ENCODE measurements around the gene ZNF341. TPM values are rescaled to one million over a fixed set of nuclear protein-coding genes. Genes with fewer than 3 reads are reported as not detected.

ZNF341 gene
- total RNA-seq, 2 experiments from 2014 or later, result 2.1 to 2.7 TPM

DNA sequence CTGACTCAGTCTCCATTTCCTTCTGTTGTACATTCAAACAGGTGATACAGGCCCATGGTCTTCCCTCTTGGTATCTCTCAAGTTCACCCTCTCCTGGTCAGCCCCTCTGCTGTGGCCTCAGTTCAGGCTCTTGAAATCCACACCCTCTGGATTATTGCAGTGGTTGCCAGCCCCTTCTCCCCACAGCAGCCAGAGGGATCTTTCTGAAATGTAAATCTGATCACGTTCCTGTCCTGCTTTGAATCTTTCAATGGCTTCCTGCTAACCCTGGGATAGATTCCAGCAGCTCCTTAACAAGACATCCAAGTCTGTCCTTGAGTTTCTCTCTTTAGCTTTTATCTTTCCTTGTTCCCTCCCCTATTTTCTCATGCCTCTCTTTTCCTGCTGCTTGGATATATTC, 101.5 kb downstream of the ZNF341 start:
- no peak for TF ChIP-seq CTCF (IDR thresholded peaks at IDR 0.05)
- CTCF ChIA-PET, result no interaction called here

GRCh38 chr20:33835615-33836172, 103.9 kb downstream of the ZNF341 start:
- Histone ChIP-seq H3K9me3 (ENCODE audit: control insufficient read depth in 1 of 2, insufficient read depth in 1 of 2, low read length in 2 of 2) (no peaks in the 10 kb centered on the region), H3K4me3 (ENCODE audit: low read length) (no peak overlapping the region), H3K27ac (ENCODE audit: low read depth in 1 of 2, low read length in 2 of 2) (no peak overlapping the region), H3K4me1 (ENCODE audit: insufficient read depth, low read length) (peaks cover 41% of the 10 kb centered on the region), H3K27me3 (ENCODE audit: control insufficient read depth in 1 of 2, insufficient read depth in 2 of 2, low read length in 2 of 2) (no peaks in the 10 kb centered on the region), H3K36me3 (ENCODE audit: insufficient read depth, low read length) (peaks cover 13% of the 10 kb centered on the region)
- Mint-ChIP-seq H3K27me3 (no peaks in the 10 kb centered on the region), H3K4me1 (ENCODE audit: low read depth) (peaks cover 69% of the 10 kb centered on the region), H3K27ac (no peak overlapping the region), H3K36me3 (ENCODE audit: low read depth) (peaks cover 45% of the 10 kb centered on the region), H3K9me3 (no peaks in the 10 kb centered on the region), H3K4me3 (no peak overlapping the region)
- CTCF ChIA-PET, result no interaction called here
- DNase-seq (no peak), ATAC-seq (ENCODE audit: poor library complexity) (no peak)
- intact Hi-C loops (cut with DNase I, micrococcal nuclease), result loop anchor here in 1 of 2 experiments (5.0 kb wide), 1 partner anchor 82 kb away; no protein-coding TSS in a partner anchor
- TF ChIP-seq CTCF (IDR thresholded peaks at IDR 0.05), result no peak
- POLR2A ChIA-PET, result interaction anchor here (1.0 kb wide), 1 partner anchor 18 kb away, joined by 3 read pairs; no protein-coding TSS in a partner anchor

More for the DNA sequence above, 101.5 kb downstream of the ZNF341 start:
- H3K27ac Mint-ChIP-seq, result no peak overlapping the region
- H3K4me1 ChIP-seq (ENCODE audit: insufficient read depth, low read length), result peaks cover 28% of the 10 kb centered on the region
- no peak overlapping the region for H3K4me3 ChIP-seq (ENCODE audit: low read length)
- POLR2A ChIA-PET, result interaction anchor here (0.6 to 1.9 kb wide), 2 partner anchors 22 to 919 kb away, joined by 3 to 5 read pairs; partner anchors contain the start of gene CHMP4B
- DNase-seq (no peak), ATAC-seq (ENCODE audit: poor library complexity) (no peak)
- no peak overlapping the region for H3K4me3 Mint-ChIP-seq
- peaks cover 68% of the 10 kb centered on the region for H3K4me1 Mint-ChIP-seq (ENCODE audit: low read depth)
- H3K27me3 ChIP-seq (ENCODE audit: control insufficient read depth in 1 of 2, insufficient read depth in 2 of 2, low read length in 2 of 2), result no peaks in the 10 kb centered on the region
- no peak overlapping the region for H3K27ac ChIP-seq (ENCODE audit: low read depth in 1 of 2, low read length in 2 of 2)
- intact Hi-C loops (cut with DNase I, micrococcal nuclease), result no loop called here
- peaks cover 13% of the 10 kb centered on the region for H3K36me3 ChIP-seq (ENCODE audit: insufficient read depth, low read length)
- H3K9me3 Mint-ChIP-seq, result no peaks in the 10 kb centered on the region
- H3K36me3 Mint-ChIP-seq (ENCODE audit: low read depth), result peaks cover 51% of the 10 kb centered on the region
- H3K9me3 ChIP-seq (ENCODE audit: control insufficient read depth in 1 of 2, insufficient read depth in 1 of 2, low read length in 2 of 2), result no peaks in the 10 kb centered on the region
- H3K27me3 Mint-ChIP-seq, result no peaks in the 10 kb centered on the region

- ATAC-seq (ENCODE audit: poor library complexity), result no peak
- H3K36me3 Mint-ChIP-seq (ENCODE audit: low read depth), result peaks cover 45% of the 10 kb centered on the region
- no peak overlapping the region for H3K4me3 Mint-ChIP-seq
- H3K36me3 ChIP-seq (ENCODE audit: insufficient read depth, low read length), result peaks cover 13% of the 10 kb centered on the region
- H3K4me1 Mint-ChIP-seq (ENCODE audit: low read depth), result peaks cover 75% of the 10 kb centered on the region
- CTCF ChIA-PET, result no interaction called here
- TF ChIP-seq CTCF (IDR thresholded peaks at IDR 0.05), result no peak
- POLR2A ChIA-PET, result no interaction called here
- no peak for DNase-seq
- no peaks in the 10 kb centered on the region for H3K9me3 Mint-ChIP-seq
- intact Hi-C loops (cut with DNase I, micrococcal nuclease), result loop anchor here in 1 of 2 experiments (5.0 kb wide), 1 partner anchor 81 kb away; no protein-coding TSS in a partner anchor
- H3K27ac ChIP-seq (ENCODE audit: low read depth in 1 of 2, low read length in 2 of 2), result no peak overlapping the region
- no peaks in the 10 kb centered on the region for H3K9me3 ChIP-seq (ENCODE audit: control insufficient read depth in 1 of 2, insufficient read depth in 1 of 2, low read length in 2 of 2)
- peaks cover 44% of the 10 kb centered on the region for H3K4me1 ChIP-seq (ENCODE audit: insufficient read depth, low read length)
- H3K27ac Mint-ChIP-seq, result no peak overlapping the region
- H3K27me3 ChIP-seq (ENCODE audit: control insufficient read depth in 1 of 2, insufficient read depth in 2 of 2, low read length in 2 of 2), result no peaks in the 10 kb centered on the region
- no peaks in the 10 kb centered on the region for H3K27me3 Mint-ChIP-seq
- H3K4me3 ChIP-seq (ENCODE audit: low read length), result no peak overlapping the region
Measured at GRCh38 chr20:33836277-33836676, 104.5 kb downstream of the ZNF341 start.
